GM19099 (cell line): ENCODE measurements around the gene OR2A12.

Experiments
- POLR2A ChIP-seq: IDR thresholded peaks from 3 replicates; pipeline ENCODE4 v1.6.1; 2011; ENCODE audit warnings: low read depth; ENCODE audit not compliant: insufficient read length; ENCODE audit errors: extremely low read depth

Gene OR2A12

DNA sequence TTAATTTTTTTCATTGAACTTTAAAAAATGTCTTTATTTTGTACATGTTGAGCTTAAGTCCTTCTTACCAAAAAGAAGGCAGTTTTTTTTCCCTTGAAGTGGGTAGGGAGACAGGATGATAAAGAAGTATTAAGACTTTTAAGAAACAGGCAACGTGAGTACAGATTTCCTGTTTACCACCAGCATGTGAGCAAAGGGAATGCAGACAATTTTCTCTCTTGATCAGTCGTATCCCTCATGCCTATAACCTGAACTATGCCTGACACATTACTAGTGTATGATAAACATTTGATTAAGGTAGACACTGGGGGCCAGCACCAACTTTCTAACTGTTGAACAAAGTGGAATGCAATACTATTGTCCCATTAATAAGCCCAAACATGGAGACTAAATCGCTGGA, 14.5 kb downstream of the OR2A12 start:
- no peak for TF ChIP-seq POLR2A

- TF ChIP-seq POLR2A = no peak
Observed at GRCh38 chr7:144102041-144102440, 16.0 kb downstream of the OR2A12 start.

GRCh38 chr7:144105211-144105610, 19.1 kb downstream of the OR2A12 start:
- no peak for TF ChIP-seq POLR2A

- no peak for TF ChIP-seq POLR2A
Observed at GRCh38 chr7:144109283-144109682, 23.2 kb downstream of the OR2A12 start, which contains the start of gene OR2A2. Gene OR2A2 (plus strand): TSS chr7:144109583. CDS start chr7:144109583, 0 bp downstream.

GRCh38 chr7:144110272-144110671, 24.2 kb downstream of the OR2A12 start:
- TF ChIP-seq POLR2A = no peak

DNA sequence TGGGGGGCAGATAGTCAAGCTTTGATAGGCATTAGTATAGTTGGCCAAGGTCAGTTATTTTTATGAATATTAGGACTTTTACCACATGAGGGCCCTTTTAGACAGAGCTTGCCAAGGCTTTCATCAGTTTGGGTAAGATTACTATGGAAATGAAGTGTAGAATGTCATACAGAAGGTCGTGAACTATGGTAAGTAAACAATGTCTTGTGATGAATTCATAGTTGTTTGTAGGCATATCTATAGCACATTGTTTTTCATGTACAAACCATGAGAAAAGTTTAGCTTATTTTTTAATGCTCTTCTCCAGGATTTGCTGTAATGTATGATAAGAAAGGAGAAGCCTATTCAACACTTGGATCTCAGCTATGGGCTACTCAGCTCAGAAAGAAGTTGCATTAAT, 27.6 kb downstream of the OR2A12 start:
- no peak for TF ChIP-seq POLR2A

DNA sequence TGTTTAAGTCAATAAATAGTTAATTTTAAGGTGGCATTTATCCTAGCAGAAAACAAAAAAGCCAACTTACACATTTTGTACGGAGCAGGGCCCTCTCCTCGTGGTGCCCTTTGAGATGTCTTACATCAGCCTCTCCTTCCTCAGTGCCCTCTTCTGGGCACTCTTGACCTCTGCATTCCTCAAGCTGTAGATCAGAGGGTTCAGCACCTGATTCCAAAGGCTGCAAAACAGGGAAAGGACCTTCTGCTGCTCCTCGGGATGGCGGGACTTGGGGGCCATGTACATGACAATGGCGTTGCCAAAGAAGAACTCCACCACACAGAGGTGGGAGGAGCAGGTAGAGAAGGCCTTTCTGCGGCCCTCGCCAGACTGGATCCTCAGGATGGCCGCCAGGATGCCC, 32.3 kb downstream of the OR2A12 start:
- TF ChIP-seq POLR2A = no peak

DNA sequence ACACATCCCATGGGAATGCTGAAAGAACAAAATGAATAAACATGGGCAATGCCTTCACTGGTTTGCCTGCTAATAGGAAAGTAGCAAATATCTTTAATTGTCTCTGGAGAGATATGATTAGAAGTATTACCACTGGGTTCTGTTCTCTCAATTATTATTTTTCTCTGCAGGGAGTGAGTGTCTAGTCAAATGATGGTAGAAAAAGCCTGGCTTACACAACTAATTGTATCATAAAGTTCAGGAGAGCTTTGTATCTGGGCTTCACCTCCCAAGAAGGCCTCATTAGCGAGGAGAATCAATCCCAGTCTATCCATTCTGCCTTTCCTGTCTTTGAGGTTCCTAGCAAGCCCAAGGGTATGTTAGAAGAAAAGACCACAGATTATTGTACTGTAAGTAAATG, 36.8 kb downstream of the OR2A12 start, which contains the start of gene OR2A14:
Gene OR2A14, plus strand, starts transcription at position 301 of the 400 bp plus-strand sequence. CDS start 5,937 bp downstream, outside the sequence.
- no peak for TF ChIP-seq POLR2A

GRCh38 chr7:144127714-144128334, 41.7 kb downstream of the OR2A12 start:
- no peak for TF ChIP-seq POLR2A

- TF ChIP-seq POLR2A = no peak
Observed at GRCh38 chr7:144130730-144131129, 44.7 kb downstream of the OR2A12 start.

DNA sequence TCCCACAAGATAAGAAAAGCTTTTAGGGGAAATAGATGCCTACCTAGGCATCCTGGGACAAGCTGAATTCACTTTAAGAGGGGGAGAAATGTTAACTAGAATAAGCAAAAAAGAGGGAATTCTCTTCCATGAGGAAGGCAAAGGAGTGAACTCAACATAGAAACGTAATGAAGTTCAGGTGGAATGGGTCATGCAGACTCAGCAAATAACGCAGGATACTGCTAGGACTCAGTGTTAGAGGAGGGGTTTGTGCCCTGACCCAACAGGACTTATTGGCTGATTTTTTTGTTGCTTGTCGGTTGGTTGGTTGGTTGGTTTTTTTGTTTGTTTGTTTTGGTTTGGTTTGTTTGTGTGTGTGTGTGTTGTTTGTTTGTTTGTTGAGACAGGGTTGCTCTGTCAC, 46.2 kb downstream of the OR2A12 start:
- no peak for TF ChIP-seq POLR2A

- no peak for TF ChIP-seq POLR2A
Observed at GRCh38 chr7:144133307-144133706, 47.2 kb downstream of the OR2A12 start.

- TF ChIP-seq POLR2A = no peak
Observed at GRCh38 chr7:144134116-144134515, 48.0 kb downstream of the OR2A12 start.

DNA sequence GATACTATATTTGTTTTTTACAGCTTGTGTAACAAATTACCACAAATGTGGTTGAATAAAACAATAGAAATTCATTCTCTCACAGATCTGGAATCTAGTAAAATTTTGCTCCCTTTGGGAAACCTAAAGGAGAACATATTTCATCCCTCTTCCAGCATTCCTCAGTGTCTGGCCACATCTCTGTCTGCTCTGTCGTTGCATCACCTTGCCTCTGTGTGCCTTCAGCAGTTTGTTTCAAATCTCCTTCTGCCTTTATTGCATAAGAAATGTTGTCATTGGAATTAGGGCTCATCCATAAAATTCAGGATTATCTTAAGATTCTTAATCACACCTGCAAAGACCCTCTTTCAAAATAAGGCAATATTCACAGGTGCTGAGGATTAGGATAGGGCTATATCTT, 51.4 kb downstream of the OR2A12 start:
- TF ChIP-seq POLR2A = no peak

DNA sequence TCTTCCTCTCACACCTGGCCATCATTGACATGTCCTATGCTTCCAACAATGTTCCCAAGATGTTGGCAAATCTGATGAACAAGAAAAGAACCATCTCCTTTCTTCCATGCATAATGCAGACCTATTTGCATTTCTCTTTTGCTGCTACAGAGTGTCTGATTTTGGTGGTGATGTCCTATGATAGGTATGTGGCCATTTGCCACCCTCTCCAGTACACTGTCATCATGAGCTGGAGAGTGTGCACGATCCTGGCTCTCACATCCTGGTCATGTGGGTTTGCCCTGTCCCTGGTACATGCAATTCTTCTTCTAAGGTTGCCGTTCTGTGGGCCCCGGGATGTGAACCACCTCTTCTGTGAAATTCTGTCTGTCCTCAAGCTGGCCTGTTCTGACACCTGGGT, 56.1 kb downstream of the OR2A12 start:
- TF ChIP-seq POLR2A = no peak

DNA sequence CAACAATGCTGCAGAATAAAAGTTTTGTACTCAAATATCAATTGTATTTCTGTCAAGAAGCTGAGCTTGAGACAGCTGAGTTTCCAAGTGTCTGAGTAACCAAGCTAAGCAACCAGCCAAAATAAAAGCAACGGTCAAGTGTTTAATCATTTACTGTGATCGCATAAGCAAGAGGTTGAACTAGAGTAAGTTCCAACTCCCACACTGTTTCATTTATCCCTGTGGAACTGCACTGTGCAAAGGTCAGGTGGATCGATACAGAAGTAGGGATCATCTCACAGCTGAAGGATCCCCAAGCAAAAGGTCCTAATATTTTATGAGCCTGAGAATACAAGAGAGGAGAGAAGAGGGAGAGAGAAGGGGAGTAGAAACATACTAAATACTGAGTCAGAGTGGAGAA, 58.3 kb downstream of the OR2A12 start:
- no peak for TF ChIP-seq POLR2A
